IMR-90 (cell line): ENCODE results near the gene RAPGEF1.

Experiments
- BHLHE40 ChIP-seq: fragments of 150-350 bp; IDR thresholded peaks from 2 replicates; pipeline ENCODE4 v1.6.1; 2016; ENCODE audit warnings: mild to moderate bottlenecking, low read depth, low read length
- MAZ ChIP-seq: IDR thresholded peaks from 2 replicates; pipeline ENCODE4 v1.6.1; 2012; ENCODE audit warnings: low read depth, mild to moderate bottlenecking, low read length, improper control_type of control experiment, moderate library complexity, borderline replicate concordance
- MXI1 ChIP-seq: IDR thresholded peaks from 2 replicates; pipeline ENCODE4 v1.6.1; 2012; ENCODE audit warnings: low read depth, mild to moderate bottlenecking, low read length, moderate library complexity, borderline replicate concordance
- POLR2A ChIP-seq: IDR thresholded peaks from 2 replicates; pipeline ENCODE4 v1.6.1; 2012; ENCODE audit warnings: mild to moderate bottlenecking, low read depth, low read length
- SMC3 ChIP-seq: fragments of 150-350 bp; IDR thresholded peaks from 2 replicates; pipeline ENCODE4 v1.6.1; 2016; ENCODE audit warnings: low read depth, mild to moderate bottlenecking, antibody characterized with exemption, low read length, moderate library complexity
- TF ChIP-seq, protein P1 (sequence below): conservative IDR thresholded peaks from 2 replicates; pipeline ENCODE4 v1.5.1; 2012; ENCODE audit warnings: mild to moderate bottlenecking, low read depth, low read length, improper control_type of control experiment
- TF ChIP-seq, protein P2 (sequence below): fragments of 150-350 bp; IDR thresholded peaks from 2 replicates; pipeline ENCODE4 v1.6.1; 2016; ENCODE audit warnings: low read depth, mild to moderate bottlenecking, low read length, moderate library complexity, borderline replicate concordance

DNA sequence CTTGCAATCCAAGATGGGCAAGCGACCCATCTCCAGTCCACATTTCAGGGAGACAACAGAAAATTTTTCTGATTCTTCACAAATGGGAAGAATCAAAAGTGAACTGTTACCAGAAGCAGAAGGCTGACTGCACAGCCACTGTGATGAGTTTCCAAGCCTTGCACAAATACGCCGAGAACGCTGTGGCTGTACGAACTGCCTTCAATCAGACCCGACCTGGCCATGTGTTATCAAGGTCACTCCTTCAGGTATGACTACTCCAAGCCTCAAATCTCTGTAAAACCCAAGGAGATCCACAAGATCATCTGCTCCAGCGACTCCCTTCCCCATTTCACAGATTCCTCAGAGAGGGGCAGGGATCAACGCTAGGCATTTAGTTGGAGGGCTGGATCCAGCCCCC lies 26.9 kb downstream of the RAPGEF1 start:
- TF ChIP-seq, protein P1, sequence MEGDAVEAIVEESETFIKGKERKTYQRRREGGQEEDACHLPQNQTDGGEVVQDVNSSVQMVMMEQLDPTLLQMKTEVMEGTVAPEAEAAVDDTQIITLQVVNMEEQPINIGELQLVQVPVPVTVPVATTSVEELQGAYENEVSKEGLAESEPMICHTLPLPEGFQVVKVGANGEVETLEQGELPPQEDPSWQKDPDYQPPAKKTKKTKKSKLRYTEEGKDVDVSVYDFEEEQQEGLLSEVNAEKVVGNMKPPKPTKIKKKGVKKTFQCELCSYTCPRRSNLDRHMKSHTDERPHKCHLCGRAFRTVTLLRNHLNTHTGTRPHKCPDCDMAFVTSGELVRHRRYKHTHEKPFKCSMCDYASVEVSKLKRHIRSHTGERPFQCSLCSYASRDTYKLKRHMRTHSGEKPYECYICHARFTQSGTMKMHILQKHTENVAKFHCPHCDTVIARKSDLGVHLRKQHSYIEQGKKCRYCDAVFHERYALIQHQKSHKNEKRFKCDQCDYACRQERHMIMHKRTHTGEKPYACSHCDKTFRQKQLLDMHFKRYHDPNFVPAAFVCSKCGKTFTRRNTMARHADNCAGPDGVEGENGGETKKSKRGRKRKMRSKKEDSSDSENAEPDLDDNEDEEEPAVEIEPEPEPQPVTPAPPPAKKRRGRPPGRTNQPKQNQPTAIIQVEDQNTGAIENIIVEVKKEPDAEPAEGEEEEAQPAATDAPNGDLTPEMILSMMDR: no peak
- TF ChIP-seq SMC3 (no peak), POLR2A (no peak), MXI1 (no peak), BHLHE40 (no peak), MAZ (no peak)
- TF ChIP-seq, protein P2, sequence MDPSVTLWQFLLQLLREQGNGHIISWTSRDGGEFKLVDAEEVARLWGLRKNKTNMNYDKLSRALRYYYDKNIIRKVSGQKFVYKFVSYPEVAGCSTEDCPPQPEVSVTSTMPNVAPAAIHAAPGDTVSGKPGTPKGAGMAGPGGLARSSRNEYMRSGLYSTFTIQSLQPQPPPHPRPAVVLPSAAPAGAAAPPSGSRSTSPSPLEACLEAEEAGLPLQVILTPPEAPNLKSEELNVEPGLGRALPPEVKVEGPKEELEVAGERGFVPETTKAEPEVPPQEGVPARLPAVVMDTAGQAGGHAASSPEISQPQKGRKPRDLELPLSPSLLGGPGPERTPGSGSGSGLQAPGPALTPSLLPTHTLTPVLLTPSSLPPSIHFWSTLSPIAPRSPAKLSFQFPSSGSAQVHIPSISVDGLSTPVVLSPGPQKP: no peak
